Measurements from ENCODE around the gene STOX2.

The STOX2 gene

GRCh38 chr4:183934761-183935160, 29.7 kb downstream of the STOX2 start:
- Histone ChIP-seq H3K4me1 (ENCODE audit: control insufficient read depth, low read length) (no peaks in the 10 kb centered on the region), H3K4me2 (ENCODE audit: low read length) (no peak overlapping the region), H4K20me1 (ENCODE audit: control insufficient read depth, insufficient read depth, low read depth, low read length) (no peaks in the 10 kb centered on the region), H3F3A (ENCODE audit: control insufficient read depth, insufficient read depth) (no peaks in the 10 kb centered on the region), H3K9me2 (replicated peaks; ENCODE audit: control insufficient read depth, low read length) (no peaks in the 10 kb centered on the region), H3K27me3 (ENCODE audit: control insufficient read depth, low read length) (no peaks in the 10 kb centered on the region), H3K79me2 (ENCODE audit: control insufficient read depth, low read length) (no peaks in the 10 kb centered on the region), H3K27ac (ENCODE audit: low read depth, low read length) (no peak overlapping the region), H3K9me3 (ENCODE audit: control insufficient read depth, insufficient read depth, low read length) (no peaks in the 10 kb centered on the region), H3K4me3 (ENCODE audit: low read length) (no peak overlapping the region), H3K36me3 (ENCODE audit: control insufficient read depth, low read length) (no peaks in the 10 kb centered on the region)
- TF ChIP-seq EZH2phosphoT487 (IDR thresholded peaks at IDR 0.05; ENCODE audit: borderline replicate concordance, low read length), result no peak
- TF ChIP-seq CTCF (IDR thresholded peaks at IDR 0.05; ENCODE audit: low read depth, low read length, poor library complexity, severe bottlenecking), result no peak

- Histone ChIP-seq H3F3A (ENCODE audit: control insufficient read depth, insufficient read depth) (no peaks in the 10 kb centered on the region), H3K27me3 (ENCODE audit: control insufficient read depth, low read length) (no peaks in the 10 kb centered on the region), H3K9me3 (ENCODE audit: control insufficient read depth, insufficient read depth, low read length) (no peaks in the 10 kb centered on the region), H3K4me1 (ENCODE audit: control insufficient read depth, low read length) (no peaks in the 10 kb centered on the region), H4K20me1 (ENCODE audit: control insufficient read depth, insufficient read depth, low read depth, low read length) (no peaks in the 10 kb centered on the region), H3K79me2 (ENCODE audit: control insufficient read depth, low read length) (no peaks in the 10 kb centered on the region), H3K4me2 (ENCODE audit: low read length) (no peak overlapping the region), H3K9me2 (replicated peaks; ENCODE audit: control insufficient read depth, low read length) (no peaks in the 10 kb centered on the region), H3K36me3 (ENCODE audit: control insufficient read depth, low read length) (no peaks in the 10 kb centered on the region), H3K27ac (ENCODE audit: low read depth, low read length) (no peak overlapping the region), H3K4me3 (ENCODE audit: low read length) (no peak overlapping the region)
- TF ChIP-seq CTCF (IDR thresholded peaks at IDR 0.05; ENCODE audit: low read depth, low read length, poor library complexity, severe bottlenecking), result no peak
- TF ChIP-seq EZH2phosphoT487 (IDR thresholded peaks at IDR 0.05; ENCODE audit: borderline replicate concordance, low read length), result no peak
Measured at GRCh38 chr4:183935355-183936005, 30.4 kb downstream of the STOX2 start.

- Histone ChIP-seq H3K9me2 (replicated peaks; ENCODE audit: control insufficient read depth, low read length) (no peaks in the 10 kb centered on the region), H3K27ac (ENCODE audit: low read depth, low read length) (no peak overlapping the region), H3K4me1 (ENCODE audit: control insufficient read depth, low read length) (no peaks in the 10 kb centered on the region), H3F3A (ENCODE audit: control insufficient read depth, insufficient read depth) (no peaks in the 10 kb centered on the region), H3K4me3 (ENCODE audit: low read length) (no peak overlapping the region), H3K79me2 (ENCODE audit: control insufficient read depth, low read length) (no peaks in the 10 kb centered on the region), H4K20me1 (ENCODE audit: control insufficient read depth, insufficient read depth, low read depth, low read length) (no peaks in the 10 kb centered on the region), H3K27me3 (ENCODE audit: control insufficient read depth, low read length) (no peaks in the 10 kb centered on the region), H3K9me3 (ENCODE audit: control insufficient read depth, insufficient read depth, low read length) (no peaks in the 10 kb centered on the region), H3K36me3 (ENCODE audit: control insufficient read depth, low read length) (no peaks in the 10 kb centered on the region), H3K4me2 (ENCODE audit: low read length) (no peak overlapping the region)
- TF ChIP-seq CTCF (IDR thresholded peaks at IDR 0.05; ENCODE audit: low read depth, low read length, poor library complexity, severe bottlenecking) (no peak), EZH2phosphoT487 (IDR thresholded peaks at IDR 0.05; ENCODE audit: borderline replicate concordance, low read length) (no peak)
Measured at GRCh38 chr4:183936047-183936446, 30.9 kb downstream of the STOX2 start.

Measured in DOHH2 (cell line).